Prostate gland (tissue), 2 donors: ENCODE results near the gene TMEM92.

Experiments
- POLR2AphosphoS5 ChIP-seq: sonication (generic); formaldehyde crosslinking; IDR thresholded peaks from one replicate; pipeline ENCODE4 v1.6.1; 2017; ENCODE audit warnings: antibody characterized with exemption
- TF ChIP-seq, protein P1 (sequence below), 4 experiments: fragments of 200-600 bp in 2 of 4; fragments of 450-650 bp in 2 of 4; sonication (generic) in 2 of 4; IDR thresholded peaks; 1 replicate in 3 of 4; 2 replicates in 1 of 4; pipeline ENCODE4 v1.5.1; 2016 to 2019; ENCODE audit warnings: antibody characterized with exemption in 4 of 4, mild to moderate bottlenecking in 2 of 4, moderate library complexity in 2 of 4

DNA sequence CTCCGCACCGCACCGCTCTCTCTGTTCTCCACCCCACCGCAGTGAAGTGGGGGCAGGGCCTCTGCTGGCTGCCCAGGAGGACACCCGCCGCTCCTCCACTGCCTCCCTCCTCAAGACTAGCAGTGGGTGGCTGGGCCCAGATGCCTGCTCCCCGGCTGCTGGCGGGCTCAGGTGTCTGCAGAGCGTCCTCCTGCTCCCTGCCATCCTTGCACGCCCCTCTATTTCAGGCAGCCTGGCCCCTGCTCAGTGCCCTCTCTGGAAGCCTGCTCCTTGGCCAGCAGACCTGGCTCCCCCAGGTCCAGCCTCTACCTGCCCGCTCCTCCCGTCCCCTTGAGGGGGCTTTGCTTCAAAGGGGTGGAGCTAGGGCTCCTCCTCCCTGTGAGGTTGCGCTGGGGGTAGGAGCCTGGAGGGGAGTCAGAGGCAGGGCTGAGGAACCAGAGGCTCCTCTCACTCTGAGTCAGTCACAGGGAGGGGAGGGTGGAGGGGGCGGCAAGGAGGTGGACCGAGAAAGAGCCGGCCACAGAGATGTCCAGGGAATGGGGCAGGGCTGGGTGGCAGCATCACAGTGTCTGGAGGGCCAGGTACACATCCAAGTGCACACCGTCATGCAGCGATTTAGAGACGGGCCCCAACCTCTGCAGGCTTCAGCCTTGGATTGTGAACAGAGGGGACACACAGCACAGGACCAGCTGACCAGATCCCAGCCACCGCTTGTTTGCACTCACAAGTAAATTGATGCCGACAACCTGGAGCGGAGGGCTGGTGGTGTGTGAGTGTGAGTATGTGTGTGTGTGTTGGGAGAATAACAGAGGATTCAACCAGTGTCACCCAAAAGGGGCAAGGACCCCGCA, 9.8 kb upstream of the TMEM92 start:
- TF ChIP-seq, protein P1, sequence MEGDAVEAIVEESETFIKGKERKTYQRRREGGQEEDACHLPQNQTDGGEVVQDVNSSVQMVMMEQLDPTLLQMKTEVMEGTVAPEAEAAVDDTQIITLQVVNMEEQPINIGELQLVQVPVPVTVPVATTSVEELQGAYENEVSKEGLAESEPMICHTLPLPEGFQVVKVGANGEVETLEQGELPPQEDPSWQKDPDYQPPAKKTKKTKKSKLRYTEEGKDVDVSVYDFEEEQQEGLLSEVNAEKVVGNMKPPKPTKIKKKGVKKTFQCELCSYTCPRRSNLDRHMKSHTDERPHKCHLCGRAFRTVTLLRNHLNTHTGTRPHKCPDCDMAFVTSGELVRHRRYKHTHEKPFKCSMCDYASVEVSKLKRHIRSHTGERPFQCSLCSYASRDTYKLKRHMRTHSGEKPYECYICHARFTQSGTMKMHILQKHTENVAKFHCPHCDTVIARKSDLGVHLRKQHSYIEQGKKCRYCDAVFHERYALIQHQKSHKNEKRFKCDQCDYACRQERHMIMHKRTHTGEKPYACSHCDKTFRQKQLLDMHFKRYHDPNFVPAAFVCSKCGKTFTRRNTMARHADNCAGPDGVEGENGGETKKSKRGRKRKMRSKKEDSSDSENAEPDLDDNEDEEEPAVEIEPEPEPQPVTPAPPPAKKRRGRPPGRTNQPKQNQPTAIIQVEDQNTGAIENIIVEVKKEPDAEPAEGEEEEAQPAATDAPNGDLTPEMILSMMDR (IDR thresholded peaks at IDR 0.05): no peak
- no peak for TF ChIP-seq POLR2AphosphoS5
